HG03342 (cell line): ENCODE results near the gene DUSP18.
"Not testable (repeated sequence)": the region's sequence is repeated elsewhere in the genome, so short reads cannot be mapped to it uniquely, and the experiment has no call there.

Source experiments
- ATAC-seq: cut with Tn5 transposase; IDR thresholded peaks from one replicate; pipeline ENCODE4 v1.9.1; 2021; ENCODE audit warnings: mild to moderate bottlenecking, moderate library complexity; ENCODE audit not compliant: unreplicated experiment

Gene DUSP18

DNA sequence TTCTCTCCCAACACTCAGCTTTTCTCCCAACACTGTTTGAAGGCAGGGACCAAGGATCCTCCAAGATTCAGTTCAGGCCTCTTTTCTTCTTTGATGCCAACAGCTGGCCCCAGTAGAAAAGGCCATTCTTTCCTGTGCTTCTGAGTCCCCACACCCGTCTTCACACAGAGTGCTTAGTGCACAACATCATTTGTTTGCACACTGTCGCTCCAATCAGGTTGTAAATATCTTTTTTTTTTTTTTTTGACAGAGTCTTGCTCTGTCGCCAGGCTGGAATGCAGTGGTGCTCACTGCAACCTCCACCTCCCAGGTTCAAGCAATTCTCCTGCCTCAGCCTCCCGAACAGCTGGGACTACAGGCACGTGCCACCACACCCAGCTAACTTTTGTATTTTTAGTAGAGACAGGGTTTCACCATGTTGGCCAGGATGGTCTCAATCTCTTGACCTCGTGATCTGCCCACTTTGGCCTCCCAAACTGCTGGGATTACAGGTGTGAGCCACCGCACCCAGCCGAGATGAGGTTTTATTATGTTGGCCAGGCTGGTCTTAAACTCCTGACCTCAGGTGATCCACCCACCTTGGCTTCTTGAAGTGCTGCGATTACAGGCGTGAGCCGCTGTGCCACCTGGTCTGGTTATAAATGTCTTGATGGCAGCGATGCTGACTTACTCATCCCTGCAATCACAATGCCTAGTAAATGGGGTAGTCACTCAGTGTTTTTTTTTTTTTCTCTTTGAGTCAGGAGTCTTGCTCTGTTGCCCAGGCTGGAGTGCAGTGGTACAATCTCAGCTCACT lies 12.4 kb upstream of the DUSP18 start:
- ATAC-seq, result not testable (repeated sequence)

DNA sequence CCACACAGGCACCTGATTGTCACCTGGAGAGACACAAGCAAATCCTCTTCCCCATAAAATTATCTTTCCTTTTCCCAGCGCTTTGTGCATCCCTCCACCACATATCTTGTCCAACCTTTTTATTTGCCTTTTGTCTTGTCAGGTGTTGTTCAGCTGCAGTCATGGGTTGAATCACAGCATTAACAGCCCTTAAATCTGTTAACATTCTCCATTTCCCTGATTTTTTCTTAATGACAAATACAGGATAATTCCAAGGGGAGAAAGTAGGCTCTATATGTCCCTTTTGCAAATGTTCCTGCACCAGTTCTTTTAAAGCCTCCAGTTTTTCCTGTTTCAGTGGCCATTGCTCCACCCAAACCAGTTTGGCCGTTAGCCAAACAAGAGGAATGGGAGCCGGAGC lies 8.9 kb upstream of the DUSP18 start:
- not testable (repeated sequence) for ATAC-seq

DNA sequence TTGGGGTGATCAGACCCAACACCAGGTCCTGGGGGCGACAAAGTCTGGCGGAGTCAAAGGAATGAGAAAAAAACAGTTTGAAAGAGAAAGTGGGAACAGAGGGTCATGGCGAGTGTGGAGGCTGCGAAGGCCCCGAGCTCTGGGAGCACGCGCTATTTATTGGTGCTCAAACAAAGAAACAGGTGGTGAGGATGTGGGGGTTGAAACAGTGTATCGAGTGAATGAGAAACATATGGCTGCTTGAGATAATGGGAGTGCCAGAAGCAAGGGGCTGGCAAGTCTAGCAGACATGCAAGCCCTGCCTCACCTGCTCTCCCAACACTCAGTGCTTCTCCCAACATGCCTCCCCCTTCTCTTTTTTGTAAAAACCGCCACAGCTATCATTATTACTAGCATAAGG lies 7.8 kb upstream of the DUSP18 start:
- ATAC-seq, result no peak

DNA sequence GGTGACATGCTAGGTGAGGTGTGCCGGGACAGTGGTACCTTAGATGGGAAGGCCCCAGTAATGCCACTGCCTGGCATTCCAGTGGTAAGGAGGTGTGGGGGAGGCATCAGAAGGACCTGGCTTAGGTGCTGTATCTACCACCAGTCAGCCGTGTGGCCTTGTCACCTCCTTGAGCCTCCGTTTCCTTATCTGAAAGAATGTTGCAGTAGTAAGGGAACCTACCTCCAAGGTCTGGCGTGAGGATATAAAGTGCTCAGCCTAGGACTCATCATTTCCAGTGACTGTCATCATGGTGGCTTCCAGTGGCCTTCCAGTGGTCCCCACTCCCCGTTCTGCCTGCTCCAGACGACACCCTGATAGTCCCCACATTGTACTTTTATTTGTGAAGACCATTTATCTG lies 6.8 kb upstream of the DUSP18 start:
- no peak for ATAC-seq

DNA sequence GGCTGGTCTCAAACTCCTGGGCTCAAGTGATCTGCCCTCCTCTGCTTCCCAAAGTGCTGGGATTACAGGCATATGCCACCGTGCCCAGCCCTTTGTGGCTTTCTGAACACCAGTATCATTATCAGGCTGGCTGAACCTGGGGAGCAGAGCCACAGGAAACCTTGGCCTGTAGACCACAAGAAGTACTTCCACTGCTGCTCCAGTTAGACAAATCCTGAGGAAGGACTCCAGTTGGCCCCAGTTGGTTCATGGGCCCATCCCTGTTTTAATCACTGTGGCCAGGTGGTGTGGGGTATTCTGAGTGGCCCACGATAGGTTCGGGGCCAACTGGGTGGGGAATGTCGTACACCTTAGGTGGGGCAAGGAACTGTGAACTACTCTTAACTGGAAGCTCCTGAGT lies 5.5 kb upstream of the DUSP18 start:
- ATAC-seq, result no peak

DNA sequence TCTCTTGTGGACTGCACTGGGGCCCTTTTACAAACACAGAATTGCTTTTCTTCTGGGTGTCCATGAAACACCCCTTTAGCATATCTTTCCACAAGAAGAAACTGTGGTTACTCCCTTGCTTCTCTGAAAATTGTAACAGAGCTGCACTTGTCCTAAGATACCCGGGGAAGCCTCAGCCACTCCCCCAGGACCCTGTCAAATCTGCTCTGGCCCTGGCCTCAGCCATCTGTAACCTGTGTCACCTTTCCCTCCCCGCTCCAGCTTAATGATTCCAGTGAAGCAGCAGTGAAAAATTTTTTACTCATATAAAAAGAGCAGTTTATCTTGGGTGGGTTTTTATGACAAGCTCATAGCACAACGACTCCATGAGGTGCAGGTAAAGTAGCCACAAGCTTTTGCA lies 3.4 kb upstream of the DUSP18 start:
- ATAC-seq, result no peak

DNA sequence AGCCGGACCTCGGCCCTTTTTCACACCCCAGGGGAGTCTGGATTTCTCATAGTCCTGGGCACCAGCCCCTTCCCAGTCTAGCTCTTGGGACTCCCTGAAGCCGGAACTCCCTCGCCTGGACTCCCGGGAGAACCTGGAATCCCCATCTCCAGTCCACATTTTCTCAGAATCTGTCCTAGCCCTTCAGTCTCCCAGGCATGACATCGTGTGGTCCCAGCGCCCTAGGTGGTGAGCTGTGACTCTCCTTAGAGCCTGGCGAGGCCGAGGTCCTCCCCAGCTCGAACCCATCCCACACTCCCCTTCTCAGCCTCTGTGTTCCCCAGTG lies 673 bp upstream of the DUSP18 start:
- no peak for ATAC-seq

DNA sequence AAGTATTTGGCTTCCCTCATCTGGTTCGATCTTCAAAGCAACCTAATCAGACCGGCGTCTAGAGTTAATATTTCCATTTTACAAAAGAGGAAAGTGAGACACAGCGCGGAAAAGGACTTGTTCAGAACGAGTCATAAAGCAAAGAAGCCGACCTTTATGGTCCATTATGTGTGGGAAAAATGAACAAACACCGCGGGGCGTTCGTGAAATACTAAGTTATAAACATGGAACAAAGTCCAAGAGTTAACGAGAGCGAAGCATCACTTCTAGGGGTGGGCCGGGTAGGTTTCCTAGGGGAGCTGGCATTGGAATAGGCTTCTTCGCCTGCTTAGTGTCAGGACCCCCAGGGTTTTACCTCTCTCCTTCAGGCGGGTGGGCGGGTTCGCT lies 575 bp downstream of the DUSP18 start:
- no peak for ATAC-seq

DNA sequence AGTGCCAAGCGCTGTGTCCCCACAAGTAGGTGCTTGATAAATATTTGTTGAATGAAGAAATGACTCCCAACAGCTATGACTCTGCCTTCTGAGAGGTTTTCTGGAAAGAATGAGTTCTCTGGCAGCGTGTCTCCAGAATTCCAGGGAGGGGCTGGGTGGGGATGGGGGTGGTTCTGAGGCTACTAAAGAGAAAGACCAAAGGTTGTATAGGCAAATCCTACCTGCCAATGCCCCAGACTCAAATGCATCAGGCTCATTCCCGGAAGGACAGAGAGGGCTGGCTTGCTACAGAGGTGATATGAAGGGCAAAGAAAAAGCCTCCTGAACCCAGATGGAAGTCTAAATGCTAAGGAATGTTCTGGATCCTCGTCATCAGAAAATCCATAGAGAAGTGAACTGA lies 1.9 kb downstream of the DUSP18 start:
- ATAC-seq, result no peak

DNA sequence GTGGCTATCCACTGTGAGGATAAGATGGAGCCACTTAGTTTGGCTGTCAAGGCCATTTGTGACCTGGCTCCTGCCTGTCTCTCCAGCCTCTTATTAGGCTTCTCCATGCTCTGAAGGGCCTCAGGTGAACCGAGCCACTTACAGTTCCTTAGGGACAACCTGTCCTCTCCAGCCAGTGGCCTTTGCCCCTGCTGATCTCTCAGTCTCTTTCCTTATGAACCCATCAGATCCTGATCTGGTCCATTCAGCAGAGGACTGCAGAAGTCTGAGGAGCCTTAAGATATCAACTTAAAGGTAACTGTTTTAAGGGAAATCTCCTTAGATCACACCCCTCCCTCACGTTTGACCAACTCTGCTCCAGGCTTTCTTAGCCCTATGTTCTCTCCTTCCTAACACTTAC lies 2.4 kb downstream of the DUSP18 start:
- no peak for ATAC-seq

DNA sequence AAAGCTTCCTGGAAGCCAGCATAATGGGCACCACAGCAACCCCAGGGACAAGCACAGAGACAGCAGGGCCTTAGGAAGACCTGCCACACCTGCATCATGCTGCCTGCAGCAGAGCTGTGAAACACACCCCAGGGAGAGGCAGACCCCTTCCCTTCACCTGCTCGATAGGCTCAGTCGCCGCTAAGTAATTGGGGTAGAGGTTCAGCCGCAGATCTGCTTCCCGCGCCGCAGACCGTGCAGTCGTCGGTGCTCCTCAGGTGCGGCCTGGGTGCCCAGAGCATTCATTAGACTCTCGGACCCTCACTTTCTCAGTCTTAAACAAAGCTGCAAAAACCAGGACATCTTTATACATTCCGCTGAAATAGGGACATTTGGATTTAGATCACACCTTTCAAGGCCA lies 2.9 kb downstream of the DUSP18 start:
- no peak for ATAC-seq

DNA sequence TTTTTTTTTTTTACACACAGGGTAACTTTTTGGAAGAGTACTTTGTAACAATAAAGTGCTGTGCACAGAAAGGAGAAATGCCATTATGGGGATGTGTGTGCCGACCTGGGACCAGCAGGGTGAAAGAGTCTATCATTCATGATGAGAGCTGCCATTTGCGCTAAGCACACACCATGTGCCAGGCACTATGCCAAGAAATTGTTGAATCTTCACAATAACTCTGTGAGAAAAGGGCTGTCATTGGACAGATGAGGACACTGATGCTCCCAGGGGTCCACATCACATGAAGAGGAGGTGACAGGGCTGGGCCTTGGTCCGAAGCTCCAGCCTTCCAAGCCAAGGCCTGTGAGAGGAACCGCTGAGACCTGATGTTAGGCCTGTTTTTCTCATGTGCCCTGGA lies 5.6 kb downstream of the DUSP18 start:
- no peak for ATAC-seq

DNA sequence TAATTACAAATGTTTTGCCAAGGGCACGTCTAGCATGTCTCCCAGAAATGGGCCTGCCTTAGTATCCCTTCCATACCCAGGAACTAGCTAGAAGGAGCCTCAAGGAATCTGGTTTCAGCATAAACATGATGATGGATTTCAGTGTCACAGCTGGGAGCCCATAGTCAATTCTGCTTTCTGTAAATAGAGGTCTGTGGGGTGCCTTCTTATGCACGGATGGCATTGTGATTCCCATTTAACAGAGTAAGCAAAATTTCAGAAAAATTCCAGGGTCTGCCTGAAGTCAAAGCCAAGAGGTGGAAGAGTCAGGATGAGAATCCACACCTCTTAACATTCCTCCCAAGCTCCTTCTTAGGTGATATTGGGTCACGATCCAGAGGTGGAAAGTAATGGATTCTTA lies 12.1 kb downstream of the DUSP18 start:
- no peak for ATAC-seq

DNA sequence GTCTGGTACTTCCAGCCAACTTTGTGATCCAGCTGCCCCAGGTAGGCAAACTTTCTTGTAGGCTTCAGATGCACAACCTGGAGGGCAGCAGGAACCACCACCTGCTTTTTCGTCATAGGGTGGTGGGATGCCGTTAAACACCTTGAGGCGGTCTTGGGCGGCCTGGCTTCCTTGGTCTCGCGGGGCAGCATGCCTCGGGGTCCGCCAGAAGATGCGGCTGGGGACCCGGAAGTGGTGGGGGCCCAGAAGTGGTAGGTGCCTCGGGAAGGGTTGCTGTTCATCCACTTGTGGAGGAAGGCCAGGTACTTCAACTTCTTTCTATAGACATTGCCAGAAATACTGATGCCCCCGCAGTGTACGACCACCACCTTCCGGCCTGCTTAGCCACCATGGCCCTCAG lies 13.3 kb downstream of the DUSP18 start:
- no peak for ATAC-seq

DNA sequence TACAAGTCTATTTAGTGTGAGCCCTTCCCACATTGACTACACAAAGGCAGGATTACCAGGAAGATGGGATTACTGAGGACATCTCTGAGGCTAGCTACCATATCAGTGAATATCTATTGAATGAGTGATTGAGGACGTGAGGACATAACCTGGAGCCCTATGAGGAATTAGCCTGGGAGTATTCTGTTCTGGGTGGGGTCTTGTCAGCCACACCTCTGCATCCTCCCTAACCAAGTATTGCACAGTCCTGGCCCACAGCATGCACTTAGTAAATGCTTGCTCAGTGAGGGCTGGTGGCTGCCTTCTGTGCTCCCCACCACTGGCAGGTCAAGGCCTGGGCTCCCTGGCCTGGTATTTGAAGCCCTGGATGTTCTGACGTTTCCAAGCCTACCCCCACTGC lies 14.8 kb downstream of the DUSP18 start:
- ATAC-seq, result no peak

DNA sequence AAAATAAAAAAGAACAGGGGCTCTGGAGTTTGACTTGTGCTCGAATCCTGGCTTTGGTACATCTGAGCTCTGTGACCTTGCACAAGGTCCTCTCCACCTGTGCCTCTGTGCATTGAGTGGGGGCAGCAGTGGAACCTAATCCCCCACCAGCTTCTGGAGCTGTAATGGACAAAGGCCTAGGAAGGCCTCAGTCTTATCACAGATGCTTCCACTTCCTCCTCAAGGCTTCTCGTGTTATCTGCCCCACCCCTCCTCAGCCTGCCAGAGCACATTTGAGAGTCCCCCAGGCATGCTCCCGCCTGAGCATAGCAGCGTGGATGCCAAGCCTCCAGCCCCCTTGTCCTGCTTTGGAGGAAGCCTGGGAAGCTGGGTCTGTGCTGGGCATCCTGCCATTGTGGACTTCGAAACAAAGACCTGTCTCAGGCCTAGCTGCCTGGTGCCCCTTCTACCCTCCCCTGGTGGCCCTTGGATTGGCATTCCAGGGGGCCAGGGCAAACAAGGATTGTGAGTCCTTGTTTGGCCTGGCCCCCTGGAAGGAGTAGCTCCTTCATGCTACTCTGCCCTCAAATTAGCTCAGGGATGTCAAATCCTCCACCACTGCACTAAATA lies 17.1 kb downstream of the DUSP18 start:
- no peak for ATAC-seq

DNA sequence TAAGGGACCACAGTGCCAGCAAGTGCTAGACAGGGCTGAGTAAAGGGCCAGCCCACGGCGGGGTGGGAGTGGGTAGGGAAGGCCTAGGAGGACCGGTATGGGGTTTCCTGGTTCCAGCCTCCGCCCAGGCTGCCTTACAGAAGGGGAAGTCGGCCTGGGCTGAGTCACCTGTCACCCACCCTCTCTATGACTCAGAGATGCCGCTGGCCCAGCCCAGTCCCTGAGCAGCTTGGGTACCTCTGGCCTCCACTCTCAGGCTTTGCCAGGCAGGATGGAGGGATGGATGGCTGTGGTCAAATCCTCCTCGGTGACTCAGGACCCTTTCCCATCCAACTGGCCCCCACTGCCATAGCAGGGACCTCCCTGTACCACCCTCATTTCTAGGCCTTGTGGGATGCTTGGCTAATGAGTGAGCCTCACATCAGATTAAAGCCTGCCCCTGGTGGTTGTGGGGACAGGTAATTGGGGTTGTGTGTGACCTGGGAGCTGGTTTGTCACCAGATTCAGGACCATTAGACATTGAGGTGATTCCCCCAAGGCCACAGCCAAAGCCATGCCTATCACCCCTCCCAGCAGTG lies 18.2 kb downstream of the DUSP18 start:
- ATAC-seq, result no peak

DNA sequence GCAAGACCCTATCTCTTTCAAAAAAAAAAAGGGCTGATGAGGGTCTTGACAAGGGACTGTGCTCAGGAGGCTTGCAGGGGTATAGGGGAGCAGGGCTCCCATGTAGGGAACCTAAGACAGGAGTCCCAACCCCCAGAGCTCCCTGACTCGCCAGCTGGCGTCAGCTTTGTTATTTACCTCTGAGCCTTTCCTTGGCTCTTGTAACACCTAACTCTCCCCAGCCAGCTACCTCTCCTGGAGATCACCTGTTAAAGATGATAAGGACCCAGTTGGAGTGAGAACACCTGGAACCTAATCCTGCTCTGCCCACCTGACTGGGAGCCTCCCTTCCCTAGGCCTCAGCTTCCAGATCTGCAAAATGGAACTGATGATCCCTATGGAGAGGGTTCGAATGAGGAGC lies 18.9 kb downstream of the DUSP18 start:
- ATAC-seq, result no peak

DNA sequence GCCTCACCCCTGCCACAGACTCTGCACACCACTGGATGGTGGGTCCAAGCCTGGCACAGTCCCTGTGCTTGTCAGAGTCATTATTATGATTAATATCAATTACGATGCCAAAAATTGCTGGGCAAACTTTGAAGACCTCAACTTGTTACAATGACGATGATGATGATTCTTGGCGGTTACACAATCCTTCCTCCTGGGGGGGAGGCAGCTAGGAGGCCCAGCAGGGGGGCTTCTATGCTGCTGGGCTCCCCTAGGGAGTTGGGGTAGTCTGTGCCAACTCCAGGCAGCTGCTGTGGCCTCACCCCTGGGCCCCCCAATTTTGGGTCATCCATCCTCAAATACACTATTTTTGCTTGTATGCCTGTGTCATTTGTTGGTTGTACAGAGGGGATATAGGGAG lies 20.1 kb downstream of the DUSP18 start:
- no peak for ATAC-seq

DNA sequence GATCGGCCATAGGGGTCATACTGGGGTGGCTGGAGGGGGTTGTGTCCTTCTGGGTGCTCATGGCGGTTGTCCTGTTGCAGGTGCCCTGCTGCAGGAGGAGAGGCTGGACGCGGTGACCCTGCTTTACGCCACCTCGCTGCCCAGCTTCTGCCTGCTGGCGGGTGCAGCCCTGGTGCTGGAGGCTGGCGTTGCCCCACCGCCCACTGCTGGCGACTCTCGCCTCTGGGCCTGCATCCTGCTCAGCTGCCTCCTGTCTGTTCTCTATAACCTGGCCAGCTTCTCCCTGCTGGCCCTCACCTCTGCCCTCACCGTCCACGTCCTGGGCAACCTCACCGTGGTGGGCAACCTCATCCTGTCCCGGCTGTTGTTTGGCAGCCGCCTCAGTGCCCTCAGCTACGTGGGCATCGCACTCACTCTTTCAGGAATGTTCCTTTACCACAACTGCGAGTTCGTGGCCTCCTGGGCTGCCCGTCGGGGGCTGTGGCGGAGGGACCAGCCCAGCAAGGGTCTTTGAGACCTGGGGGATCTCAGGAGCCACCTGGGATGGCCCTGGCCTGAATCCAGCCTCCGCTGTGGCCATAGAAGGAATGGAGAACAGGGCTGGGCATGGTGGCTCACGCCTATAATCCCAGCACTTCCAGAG lies 21.0 kb downstream of the DUSP18 start:
- no peak for ATAC-seq

DNA sequence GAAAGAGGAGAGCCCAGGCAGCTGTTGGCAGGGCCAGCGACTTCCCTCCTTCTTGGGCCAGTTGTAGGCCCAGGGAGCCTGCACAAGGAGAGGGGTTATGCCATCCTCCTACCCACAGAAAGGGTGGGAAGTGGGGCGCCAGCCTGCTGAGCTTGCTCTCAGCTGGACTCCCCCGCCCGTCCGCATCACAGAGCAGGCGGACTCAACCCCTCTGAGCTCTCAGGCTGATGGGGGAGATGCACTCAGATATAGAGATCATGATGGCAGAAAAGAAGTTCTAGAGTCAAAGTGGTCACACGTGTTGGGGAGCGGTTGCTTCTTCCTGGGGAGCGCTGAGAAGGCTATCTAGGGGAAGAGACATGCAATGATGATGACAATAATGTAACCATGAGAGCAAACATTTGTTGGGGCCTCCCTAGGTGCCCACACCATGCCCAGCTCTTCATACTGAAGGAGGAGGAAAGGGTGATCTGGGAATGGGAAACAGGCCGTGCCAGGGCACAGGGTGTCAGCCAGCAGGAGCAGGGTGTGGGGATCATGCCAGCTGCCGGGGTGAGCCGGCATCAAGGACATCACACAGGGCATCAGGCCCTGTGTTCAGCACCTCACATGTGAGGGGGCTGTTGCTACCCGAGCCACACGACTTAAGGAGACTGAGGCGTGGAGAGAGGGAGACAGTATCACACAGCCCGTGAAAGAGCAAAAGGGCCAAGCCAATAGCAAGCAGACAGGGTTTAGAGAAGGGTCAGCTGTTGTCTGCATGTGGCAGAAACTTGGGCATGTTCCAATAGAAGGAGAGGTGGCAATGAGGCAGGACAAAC lies 24.4 kb downstream of the DUSP18 start:
- ATAC-seq, result no peak
